ENCODE measurements around the gene CDYL2. TPM values are rescaled to one million over a fixed set of nuclear protein-coding genes. Genes with fewer than 3 reads are reported as not detected.

Gene CDYL2
- total and polyA plus RNA-seq, 2 experiments from 2014 or later, result 7.4 to 12.2 TPM

DNA sequence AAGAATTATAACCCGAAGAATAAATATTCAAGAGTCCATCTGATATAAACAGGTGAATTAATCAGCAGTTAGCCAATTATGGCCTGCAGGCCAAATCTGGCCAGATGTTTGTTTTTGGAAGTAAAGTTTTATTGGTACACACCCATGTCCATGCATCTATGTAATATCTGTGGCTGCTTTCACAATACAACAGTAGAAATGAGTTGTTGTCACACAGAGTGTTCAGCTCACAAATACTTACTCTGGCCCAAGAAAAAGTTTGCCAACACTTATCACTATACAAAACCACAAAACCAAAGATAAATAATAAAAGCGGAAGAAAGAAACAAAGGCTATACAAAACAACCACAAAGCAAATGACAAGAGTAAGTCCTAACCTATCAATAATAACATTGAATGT is 109.4 kb downstream of the CDYL2 start:
- TF ChIP-seq, protein P1, sequence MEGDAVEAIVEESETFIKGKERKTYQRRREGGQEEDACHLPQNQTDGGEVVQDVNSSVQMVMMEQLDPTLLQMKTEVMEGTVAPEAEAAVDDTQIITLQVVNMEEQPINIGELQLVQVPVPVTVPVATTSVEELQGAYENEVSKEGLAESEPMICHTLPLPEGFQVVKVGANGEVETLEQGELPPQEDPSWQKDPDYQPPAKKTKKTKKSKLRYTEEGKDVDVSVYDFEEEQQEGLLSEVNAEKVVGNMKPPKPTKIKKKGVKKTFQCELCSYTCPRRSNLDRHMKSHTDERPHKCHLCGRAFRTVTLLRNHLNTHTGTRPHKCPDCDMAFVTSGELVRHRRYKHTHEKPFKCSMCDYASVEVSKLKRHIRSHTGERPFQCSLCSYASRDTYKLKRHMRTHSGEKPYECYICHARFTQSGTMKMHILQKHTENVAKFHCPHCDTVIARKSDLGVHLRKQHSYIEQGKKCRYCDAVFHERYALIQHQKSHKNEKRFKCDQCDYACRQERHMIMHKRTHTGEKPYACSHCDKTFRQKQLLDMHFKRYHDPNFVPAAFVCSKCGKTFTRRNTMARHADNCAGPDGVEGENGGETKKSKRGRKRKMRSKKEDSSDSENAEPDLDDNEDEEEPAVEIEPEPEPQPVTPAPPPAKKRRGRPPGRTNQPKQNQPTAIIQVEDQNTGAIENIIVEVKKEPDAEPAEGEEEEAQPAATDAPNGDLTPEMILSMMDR (IDR thresholded peaks at IDR 0.05; ENCODE audit: poor library complexity), result no peak
- TF ChIP-seq EZH2 (IDR thresholded peaks at IDR 0.05; ENCODE audit: borderline replicate concordance) (no peak), EZH2phosphoT487 (IDR thresholded peaks at IDR 0.05; ENCODE audit: low read depth, severe bottlenecking, unreplicated experiment) (no peak)
- Histone ChIP-seq H3K27me3 (no peaks in the 10 kb centered on the region), H4K20me1 (ENCODE audit: insufficient read depth, poor library complexity, severe bottlenecking) (no peaks in the 10 kb centered on the region), H3K79me2 (peaks cover 13% of the 10 kb centered on the region), H3K9me2 (replicated peaks; ENCODE audit: insufficient read depth) (no peaks in the 10 kb centered on the region), H3K4me3 (no peak overlapping the region), H2AFZ (no peak overlapping the region), H3K27ac (no peak overlapping the region), H3K9me3 (ENCODE audit: low read depth) (no peaks in the 10 kb centered on the region), H3K4me1 (ENCODE audit: insufficient read depth) (no peaks in the 10 kb centered on the region), H3K36me3 (replicated peaks; ENCODE audit: insufficient read depth, low read depth) (no peaks in the 10 kb centered on the region), H3K4me2 (no peak overlapping the region)
- no peak for DNase-seq (ENCODE audit: low spot score)
- WGBS (ENCODE audit: low lambda C conversion rate, missing lambda C conversion rate), result 94% methylated on average over 2 of the region's 2 CpGs

DNA sequence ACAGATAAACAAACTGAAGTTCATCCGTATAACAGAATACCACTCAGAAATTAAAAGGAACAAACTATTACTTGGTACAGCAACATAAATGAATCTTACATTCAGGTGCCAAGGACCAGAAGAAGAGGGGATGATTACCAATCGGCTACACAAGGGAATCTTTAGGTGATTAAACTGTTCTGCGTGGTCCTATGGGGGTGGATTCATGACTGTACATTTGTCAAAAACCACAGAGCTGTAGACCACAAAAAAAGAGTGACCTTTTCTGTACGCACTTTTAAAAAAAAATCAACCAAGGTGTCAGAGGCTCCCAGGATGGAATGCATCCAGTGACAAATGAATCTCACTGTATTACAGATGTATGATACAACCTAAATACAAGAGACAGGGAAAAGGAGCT is 110.8 kb downstream of the CDYL2 start:
- H3K9me2 ChIP-seq (replicated peaks; ENCODE audit: insufficient read depth), result no peaks in the 10 kb centered on the region
- no peak for DNase-seq (ENCODE audit: low spot score)
- H3K9me3 ChIP-seq (ENCODE audit: low read depth), result no peaks in the 10 kb centered on the region
- no peak overlapping the region for H2AFZ ChIP-seq
- 95% methylated on average over 4 of the region's 4 CpGs for WGBS (ENCODE audit: low lambda C conversion rate, missing lambda C conversion rate)
- H3K4me3 ChIP-seq, result no peak overlapping the region
- H3K4me1 ChIP-seq (ENCODE audit: insufficient read depth), result no peaks in the 10 kb centered on the region
- TF ChIP-seq, protein P1 (IDR thresholded peaks at IDR 0.05; ENCODE audit: poor library complexity), result no peak
- TF ChIP-seq EZH2phosphoT487 (IDR thresholded peaks at IDR 0.05; ENCODE audit: low read depth, severe bottlenecking, unreplicated experiment) (no peak), EZH2 (IDR thresholded peaks at IDR 0.05; ENCODE audit: borderline replicate concordance) (no peak)
- no peaks in the 10 kb centered on the region for H3K36me3 ChIP-seq (replicated peaks; ENCODE audit: insufficient read depth, low read depth)
- H3K27me3 ChIP-seq, result no peaks in the 10 kb centered on the region
- no peak overlapping the region for H3K4me2 ChIP-seq
- H3K79me2 ChIP-seq, result peaks cover 22% of the 10 kb centered on the region
- H3K27ac ChIP-seq, result no peak overlapping the region
- H4K20me1 ChIP-seq (ENCODE audit: insufficient read depth, poor library complexity, severe bottlenecking), result no peaks in the 10 kb centered on the region

DNA sequence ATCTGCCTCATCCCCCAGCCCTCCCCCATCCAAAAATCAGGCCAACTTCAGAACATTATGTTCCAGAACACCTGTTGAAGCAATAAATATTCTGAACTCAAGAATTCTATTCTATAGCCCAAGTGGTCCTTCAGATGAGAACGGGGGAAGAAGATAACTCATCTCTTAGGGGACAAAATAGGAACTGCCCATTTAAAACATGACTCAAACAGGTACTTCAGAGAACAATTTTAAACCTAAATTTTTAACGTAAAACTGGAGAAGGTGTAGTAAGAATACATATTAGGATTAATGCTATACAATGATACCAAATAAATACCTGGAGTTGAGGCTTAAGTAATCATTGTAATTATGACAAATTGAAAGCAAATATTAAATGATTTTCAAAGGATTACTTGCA is 112.1 kb downstream of the CDYL2 start:
- H3K4me3 ChIP-seq, result no peak overlapping the region
- no peak for DNase-seq (ENCODE audit: low spot score)
- TF ChIP-seq, protein P1 (IDR thresholded peaks at IDR 0.05; ENCODE audit: poor library complexity), result no peak
- TF ChIP-seq EZH2 (IDR thresholded peaks at IDR 0.05; ENCODE audit: borderline replicate concordance) (no peak), EZH2phosphoT487 (IDR thresholded peaks at IDR 0.05; ENCODE audit: low read depth, severe bottlenecking, unreplicated experiment) (no peak)
- peaks cover 22% of the 10 kb centered on the region for H3K79me2 ChIP-seq
- H3K27ac ChIP-seq, result no peak overlapping the region
- H3K9me2 ChIP-seq (replicated peaks; ENCODE audit: insufficient read depth), result no peaks in the 10 kb centered on the region
- H3K4me2 ChIP-seq, result no peak overlapping the region
- WGBS (ENCODE audit: low lambda C conversion rate, missing lambda C conversion rate), result 97% methylated on average over 2 of the region's 2 CpGs
- H3K4me1 ChIP-seq (ENCODE audit: insufficient read depth), result peaks cover 2% of the 10 kb centered on the region
- no peak overlapping the region for H2AFZ ChIP-seq
- H3K9me3 ChIP-seq (ENCODE audit: low read depth), result no peaks in the 10 kb centered on the region
- no peaks in the 10 kb centered on the region for H4K20me1 ChIP-seq (ENCODE audit: insufficient read depth, poor library complexity, severe bottlenecking)
- no peaks in the 10 kb centered on the region for H3K27me3 ChIP-seq
- no peaks in the 10 kb centered on the region for H3K36me3 ChIP-seq (replicated peaks; ENCODE audit: insufficient read depth, low read depth)

All from hepatocyte (in vitro differentiated cells).